SU-DHL-6 (cell line): ENCODE data around the gene IL13.

ENCODE experiments used
- CTCF ChIP-seq: fragments of 200-600 bp; sonication (generic); IDR thresholded peaks from one replicate; pipeline ENCODE4 v1.5.1; 2017; ENCODE audit warnings: antibody characterized with exemption, mild to moderate bottlenecking, low read length, moderate library complexity; ENCODE audit not compliant: insufficient read depth, poor library complexity, severe bottlenecking
- EZH2phosphoT487 ChIP-seq: fragments of 200-600 bp; sonication (generic), shearing (Covaris generic); conservative IDR thresholded peaks from 2 replicates; pipeline ENCODE4 v1.6.1; 2018; ENCODE audit warnings: mild to moderate bottlenecking, antibody characterized with exemption, low read length, moderate library complexity, mixed read lengths

GRCh38 chr5:132678735-132679134 lies 20.8 kb downstream of the IL13 start:
- TF ChIP-seq CTCF (no peak), EZH2phosphoT487 (no peak)
